OCI-LY1 (cell line): ENCODE results near the gene PCSK4.

Experiments
- H2AFZ ChIP-seq: fragments of 200-600 bp; sonication (generic), shearing (Covaris generic); 2 replicates; pipeline ENCODE4 v1.6.0; 2014; ENCODE audit warnings: antibody characterized with exemption, mild to moderate bottlenecking, low read length
- H3F3A ChIP-seq: fragments of 200-600 bp; sonication (generic), shearing (Covaris generic); 2 replicates; pipeline ENCODE4 v1.6.0; 2014; ENCODE audit warnings: mild to moderate bottlenecking, antibody characterized with exemption, low read length, moderate library complexity; ENCODE audit not compliant: insufficient read depth
- H3K27ac ChIP-seq: fragments of 200-600 bp; sonication (generic); 2 replicates; pipeline ENCODE4 v1.5.1; 2014; ENCODE audit warnings: low read length, mixed run types, mild to moderate bottlenecking, low read depth; ENCODE audit not compliant: poor library complexity, severe bottlenecking
- H3K27me3 ChIP-seq: fragments of 200-600 bp; sonication (generic); 2 replicates; pipeline ENCODE4 v1.6.0; 2014; ENCODE audit warnings: antibody characterized with exemption, mild to moderate bottlenecking, low read length, moderate library complexity; ENCODE audit not compliant: insufficient read depth
- H3K36me3 ChIP-seq: fragments of 200-600 bp; sonication (generic); 2 replicates; pipeline ENCODE4 v1.6.1; 2014; ENCODE audit warnings: mild to moderate bottlenecking, antibody characterized with exemption, low read length, moderate library complexity, mixed read lengths; ENCODE audit not compliant: insufficient read depth
- H3K4me1 ChIP-seq: fragments of 200-600 bp; sonication (generic); 2 replicates; pipeline ENCODE4 v1.5.1; 2014; ENCODE audit warnings: mild to moderate bottlenecking, low read length, moderate library complexity; ENCODE audit not compliant: insufficient read depth, severe bottlenecking
- H3K4me2 ChIP-seq: fragments of 200-600 bp; sonication (generic), shearing (Covaris generic); 2 replicates; pipeline ENCODE4 v1.6.1; 2014; ENCODE audit warnings: low read length
- H3K4me3 ChIP-seq: fragments of 200-600 bp; sonication (generic); 2 replicates; pipeline ENCODE4 v1.5.1; 2014; ENCODE audit warnings: low read length, low read depth, mild to moderate bottlenecking, mixed read lengths; ENCODE audit not compliant: poor library complexity, severe bottlenecking
- H3K79me2 ChIP-seq: fragments of 200-600 bp; shearing (Covaris generic); 2 replicates; pipeline ENCODE4 v1.6.1; 2016; ENCODE audit warnings: mixed run types, low read length, mixed read lengths; ENCODE audit not compliant: insufficient read depth
- H3K9ac ChIP-seq: fragments of 200-600 bp; sonication (generic), shearing (Covaris generic); 2 replicates; pipeline ENCODE4 v1.6.1; 2014; ENCODE audit warnings: mild to moderate bottlenecking, low read length, mixed read lengths
- H3K9me2 ChIP-seq: fragments of 200-600 bp; sonication (generic), shearing (Covaris generic); 2 replicates; pipeline ENCODE4 v1.6.1; 2014; ENCODE audit warnings: low read depth, mild to moderate bottlenecking, low read length, mixed read lengths
- H3K9me3 ChIP-seq: fragments of 200-600 bp; shearing (Covaris generic); 2 replicates; pipeline ENCODE4 v1.6.1; 2014; ENCODE audit warnings: low read length, mixed read lengths
- H4K20me1 ChIP-seq: fragments of 200-600 bp; sonication (generic), shearing (Covaris generic); 2 replicates; pipeline ENCODE4 v1.6.0; 2016; ENCODE audit warnings: mild to moderate bottlenecking, low read length; ENCODE audit not compliant: insufficient read depth
- EZH2 ChIP-seq: fragments of 200-600 bp; sonication (generic), shearing (Covaris generic); IDR thresholded peaks from 2 replicates; pipeline ENCODE4 v1.8.0; 2017; ENCODE audit warnings: borderline replicate concordance, mixed run types, mild to moderate bottlenecking, antibody characterized with exemption, low read length, moderate library complexity, mixed read lengths
- TF ChIP-seq, protein P1 (sequence below): fragments of 200-600 bp; sonication (generic), shearing (Covaris generic); IDR thresholded peaks from 2 replicates; pipeline ENCODE4 v1.5.1; 2017; ENCODE audit warnings: mild to moderate bottlenecking, antibody characterized with exemption, low read length, moderate library complexity, mixed read lengths

The PCSK4 gene

GRCh38 chr19:1513499-1514294 lies 23.5 kb upstream of the PCSK4 start:
- H2AFZ ChIP-seq: no peak overlapping the region
- H3F3A ChIP-seq: no peaks in the 10 kb centered on the region
- no peak overlapping the region for H3K4me2 ChIP-seq
- no peaks in the 10 kb centered on the region for H3K79me2 ChIP-seq
- no peak overlapping the region for H3K27ac ChIP-seq
- H4K20me1 ChIP-seq: no peaks in the 10 kb centered on the region
- no peaks in the 10 kb centered on the region for H3K9me2 ChIP-seq
- no peak overlapping the region for H3K4me3 ChIP-seq
- no peaks in the 10 kb centered on the region for H3K4me1 ChIP-seq
- no peaks in the 10 kb centered on the region for H3K36me3 ChIP-seq
- H3K9me3 ChIP-seq: no peaks in the 10 kb centered on the region
- TF ChIP-seq, protein P1, sequence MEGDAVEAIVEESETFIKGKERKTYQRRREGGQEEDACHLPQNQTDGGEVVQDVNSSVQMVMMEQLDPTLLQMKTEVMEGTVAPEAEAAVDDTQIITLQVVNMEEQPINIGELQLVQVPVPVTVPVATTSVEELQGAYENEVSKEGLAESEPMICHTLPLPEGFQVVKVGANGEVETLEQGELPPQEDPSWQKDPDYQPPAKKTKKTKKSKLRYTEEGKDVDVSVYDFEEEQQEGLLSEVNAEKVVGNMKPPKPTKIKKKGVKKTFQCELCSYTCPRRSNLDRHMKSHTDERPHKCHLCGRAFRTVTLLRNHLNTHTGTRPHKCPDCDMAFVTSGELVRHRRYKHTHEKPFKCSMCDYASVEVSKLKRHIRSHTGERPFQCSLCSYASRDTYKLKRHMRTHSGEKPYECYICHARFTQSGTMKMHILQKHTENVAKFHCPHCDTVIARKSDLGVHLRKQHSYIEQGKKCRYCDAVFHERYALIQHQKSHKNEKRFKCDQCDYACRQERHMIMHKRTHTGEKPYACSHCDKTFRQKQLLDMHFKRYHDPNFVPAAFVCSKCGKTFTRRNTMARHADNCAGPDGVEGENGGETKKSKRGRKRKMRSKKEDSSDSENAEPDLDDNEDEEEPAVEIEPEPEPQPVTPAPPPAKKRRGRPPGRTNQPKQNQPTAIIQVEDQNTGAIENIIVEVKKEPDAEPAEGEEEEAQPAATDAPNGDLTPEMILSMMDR: peak; percentile 68
- no peak for TF ChIP-seq EZH2
- peaks cover 8% of the 10 kb centered on the region for H3K27me3 ChIP-seq
- H3K9ac ChIP-seq: no peak overlapping the region

DNA sequence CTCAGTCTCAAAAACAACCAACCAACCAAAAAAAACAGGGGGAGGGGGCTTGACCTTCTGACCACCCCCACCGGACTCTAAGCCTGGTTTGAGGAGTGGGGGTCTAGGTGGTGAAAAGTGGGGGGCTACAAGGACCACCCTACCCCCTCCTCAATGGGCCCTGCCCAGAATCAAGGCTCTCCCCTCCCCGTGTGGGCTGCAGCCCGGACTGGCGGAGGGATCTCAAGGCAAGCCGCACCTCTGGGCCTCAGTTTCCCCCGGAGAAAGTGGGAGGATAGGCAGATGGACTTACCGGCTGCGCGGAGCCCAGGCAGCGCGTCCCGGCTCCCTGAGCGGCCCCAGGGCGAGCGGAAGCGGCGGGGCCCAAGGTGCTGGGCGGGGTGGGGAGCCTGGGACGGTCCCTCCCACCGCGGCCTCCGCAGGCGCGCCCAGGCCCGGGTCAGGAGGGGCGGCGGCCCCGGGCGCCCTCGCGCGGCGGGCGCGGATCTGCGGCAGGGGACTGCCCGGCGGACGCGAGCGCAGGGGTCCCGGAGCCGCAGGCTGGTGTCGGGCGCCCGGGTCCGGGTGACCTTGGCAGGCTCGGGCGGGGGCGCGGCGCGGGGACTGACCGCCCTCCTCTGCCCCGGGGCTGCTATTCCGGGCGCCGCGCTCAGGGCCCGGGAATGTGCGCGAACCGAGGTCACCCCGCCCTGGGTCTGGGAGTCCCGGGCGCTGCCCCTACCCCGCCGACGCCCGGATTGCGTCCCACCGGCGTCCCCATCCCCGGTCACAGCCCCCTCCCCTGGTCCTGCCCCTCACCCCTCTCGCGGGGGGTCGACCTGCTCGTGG lies 22.7 kb upstream of the PCSK4 start, which contains the start of gene ADAMTSL5:
Gene ADAMTSL5, minus strand, starts transcription at position 349 of the 828 bp plus-strand sequence. CDS start 2,076 bp downstream, outside the sequence.
- no peak within 1 kb of the TSS for H3K4me3 ChIP-seq
- no peaks in the 10 kb centered on the region for H3K79me2 ChIP-seq
- H3K27ac ChIP-seq: no peak within 1 kb of the TSS
- H3K27me3 ChIP-seq: peaks cover 8% of the 10 kb centered on the region
- no peaks in the 10 kb centered on the region for H3F3A ChIP-seq
- H2AFZ ChIP-seq: no peak within 1 kb of the TSS
- no peaks in the 10 kb centered on the region for H3K9me3 ChIP-seq
- H3K9me2 ChIP-seq: no peaks in the 10 kb centered on the region
- H3K4me1 ChIP-seq: no peaks in the 10 kb centered on the region
- H3K9ac ChIP-seq: no peak within 1 kb of the TSS
- H3K36me3 ChIP-seq: no peaks in the 10 kb centered on the region
- H4K20me1 ChIP-seq: no peaks in the 10 kb centered on the region
- TF ChIP-seq EZH2: no peak
- TF ChIP-seq, protein P1: no peak
- peak within 1 kb of the TSS; percentile 40; the same call in 1 of the 2 replicates for H3K4me2 ChIP-seq

- H3K9me3 ChIP-seq: no peaks in the 10 kb centered on the region
- no peak overlapping the region for H3K4me3 ChIP-seq
- H2AFZ ChIP-seq: no peak overlapping the region
- no peaks in the 10 kb centered on the region for H3F3A ChIP-seq
- no peaks in the 10 kb centered on the region for H3K9me2 ChIP-seq
- H4K20me1 ChIP-seq: no peaks in the 10 kb centered on the region
- TF ChIP-seq EZH2: no peak
- TF ChIP-seq, protein P1: no peak
- no peak overlapping the region for H3K9ac ChIP-seq
- H3K4me2 ChIP-seq: no peak overlapping the region
- H3K4me1 ChIP-seq: no peaks in the 10 kb centered on the region
- H3K27me3 ChIP-seq: peaks cover 8% of the 10 kb centered on the region
- no peak overlapping the region for H3K27ac ChIP-seq
- no peaks in the 10 kb centered on the region for H3K79me2 ChIP-seq
- H3K36me3 ChIP-seq: no peaks in the 10 kb centered on the region
Observed at GRCh38 chr19:1511318-1512317, 21.5 kb upstream of the PCSK4 start.
